ENCODE data around the gene C1orf105. TPM values are rescaled to one million over a fixed set of nuclear protein-coding genes. Genes with fewer than 3 reads are reported as not detected.
"Not testable (repeated sequence)": the region's sequence is repeated elsewhere in the genome, so short reads cannot be mapped to it uniquely, and the experiment has no call there.

The C1orf105 gene
- total and polyA plus RNA-seq, 2 experiments from 2014 or later = not detected

DNA sequence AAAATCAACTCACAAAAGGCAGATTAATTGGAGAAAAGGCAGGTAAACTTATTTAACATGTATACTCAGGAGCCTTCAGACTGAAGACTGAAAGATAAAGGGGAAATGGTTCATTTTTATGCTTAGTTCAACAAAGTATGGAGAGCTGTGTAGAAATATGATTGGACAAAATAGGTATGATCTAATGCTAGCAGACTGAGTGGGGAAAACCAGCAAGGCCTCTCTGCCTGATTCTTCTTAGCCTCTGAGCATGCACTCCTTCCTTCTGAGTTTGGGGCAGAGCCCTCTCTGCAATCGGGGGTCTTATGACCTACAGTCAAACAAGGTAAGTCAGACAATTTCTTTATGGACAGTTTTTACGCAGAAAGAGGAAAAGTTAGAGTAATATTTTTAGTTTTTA lies 73.7 kb downstream of the C1orf105 start:
- Histone ChIP-seq H3K4me1 (ENCODE audit: insufficient read depth) (peaks cover 6% of the 10 kb centered on the region; the same call in 1 of the 2 replicates), H4K20me1 (replicated peaks; ENCODE audit: insufficient read depth) (no peaks in the 10 kb centered on the region), H2AFZ (no peak overlapping the region), H3K4me3 (no peak overlapping the region), H3F3A (replicated peaks; ENCODE audit: low read depth) (no peaks in the 10 kb centered on the region), H3K27me3 (ENCODE audit: insufficient read depth) (no peaks in the 10 kb centered on the region), H3K79me2 (replicated peaks; ENCODE audit: insufficient read depth) (no peaks in the 10 kb centered on the region), H3K4me2 (no peak overlapping the region), H3K36me3 (ENCODE audit: insufficient read depth) (no peaks in the 10 kb centered on the region), H3K27ac (ENCODE audit: low read depth) (no peak overlapping the region), H3K9me2 (ENCODE audit: insufficient read depth) (no peaks in the 10 kb centered on the region)
- ATAC-seq = no peak
- H3K4me1 Mint-ChIP-seq = peaks cover 9% of the 10 kb centered on the region; the same call in 2 of the 3 replicates
- no peak for TF ChIP-seq CREB1 (CRISPR knock-in tag; IDR thresholded peaks at IDR 0.05; ENCODE audit: low read depth)
- TF ChIP-seq, protein P1, sequence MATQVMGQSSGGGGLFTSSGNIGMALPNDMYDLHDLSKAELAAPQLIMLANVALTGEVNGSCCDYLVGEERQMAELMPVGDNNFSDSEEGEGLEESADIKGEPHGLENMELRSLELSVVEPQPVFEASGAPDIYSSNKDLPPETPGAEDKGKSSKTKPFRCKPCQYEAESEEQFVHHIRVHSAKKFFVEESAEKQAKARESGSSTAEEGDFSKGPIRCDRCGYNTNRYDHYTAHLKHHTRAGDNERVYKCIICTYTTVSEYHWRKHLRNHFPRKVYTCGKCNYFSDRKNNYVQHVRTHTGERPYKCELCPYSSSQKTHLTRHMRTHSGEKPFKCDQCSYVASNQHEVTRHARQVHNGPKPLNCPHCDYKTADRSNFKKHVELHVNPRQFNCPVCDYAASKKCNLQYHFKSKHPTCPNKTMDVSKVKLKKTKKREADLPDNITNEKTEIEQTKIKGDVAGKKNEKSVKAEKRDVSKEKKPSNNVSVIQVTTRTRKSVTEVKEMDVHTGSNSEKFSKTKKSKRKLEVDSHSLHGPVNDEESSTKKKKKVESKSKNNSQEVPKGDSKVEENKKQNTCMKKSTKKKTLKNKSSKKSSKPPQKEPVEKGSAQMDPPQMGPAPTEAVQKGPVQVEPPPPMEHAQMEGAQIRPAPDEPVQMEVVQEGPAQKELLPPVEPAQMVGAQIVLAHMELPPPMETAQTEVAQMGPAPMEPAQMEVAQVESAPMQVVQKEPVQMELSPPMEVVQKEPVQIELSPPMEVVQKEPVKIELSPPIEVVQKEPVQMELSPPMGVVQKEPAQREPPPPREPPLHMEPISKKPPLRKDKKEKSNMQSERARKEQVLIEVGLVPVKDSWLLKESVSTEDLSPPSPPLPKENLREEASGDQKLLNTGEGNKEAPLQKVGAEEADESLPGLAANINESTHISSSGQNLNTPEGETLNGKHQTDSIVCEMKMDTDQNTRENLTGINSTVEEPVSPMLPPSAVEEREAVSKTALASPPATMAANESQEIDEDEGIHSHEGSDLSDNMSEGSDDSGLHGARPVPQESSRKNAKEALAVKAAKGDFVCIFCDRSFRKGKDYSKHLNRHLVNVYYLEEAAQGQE (IDR thresholded peaks at IDR 0.05; ENCODE audit: unreplicated experiment) = no peak
- H3K4me3 Mint-ChIP-seq = no peak overlapping the region
- no peaks in the 10 kb centered on the region for H3K36me3 Mint-ChIP-seq (ENCODE audit: low read depth)
- no peak overlapping the region for H3K27ac Mint-ChIP-seq
- DNase-seq (ENCODE audit: low spot score) = no peak
- H3K9me3 Mint-ChIP-seq = no peaks in the 10 kb centered on the region
- no peaks in the 10 kb centered on the region for H3K27me3 Mint-ChIP-seq (ENCODE audit: insufficient read depth, low read depth, poor library complexity)

DNA sequence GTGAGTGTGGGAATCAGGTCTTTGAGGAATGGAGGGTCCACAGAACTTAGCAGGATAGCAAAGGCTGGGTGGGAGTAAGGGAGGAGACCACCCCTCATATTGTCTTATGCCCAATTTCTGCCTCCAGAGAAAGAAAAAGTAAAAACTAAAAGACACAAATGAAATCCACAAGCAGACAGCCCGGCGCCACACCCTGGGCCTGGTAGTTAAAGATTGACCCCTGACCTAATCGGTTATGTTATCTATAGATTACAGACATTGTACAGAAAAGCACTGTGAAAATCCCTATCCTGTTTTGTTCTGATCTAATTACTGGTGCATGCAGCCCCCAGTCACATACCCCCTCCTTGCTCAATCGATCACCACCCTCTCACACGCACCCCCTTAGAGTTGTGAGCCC lies 75.6 kb downstream of the C1orf105 start:
- ATAC-seq; H3K9me2 ChIP-seq (ENCODE audit: insufficient read depth); H3K36me3 ChIP-seq (ENCODE audit: insufficient read depth); H3K27me3 ChIP-seq (ENCODE audit: insufficient read depth); H2AFZ ChIP-seq; H4K20me1 ChIP-seq (replicated peaks; ENCODE audit: insufficient read depth); H3K4me2 ChIP-seq; H3K4me1 Mint-ChIP-seq; H3K27me3 Mint-ChIP-seq (ENCODE audit: insufficient read depth, low read depth, poor library complexity); H3K9me3 Mint-ChIP-seq; DNase-seq (ENCODE audit: low spot score); H3K4me1 ChIP-seq (ENCODE audit: insufficient read depth); H3K4me3 Mint-ChIP-seq; H3K27ac Mint-ChIP-seq; H3K27ac ChIP-seq (ENCODE audit: low read depth); H3K4me3 ChIP-seq; H3K36me3 Mint-ChIP-seq (ENCODE audit: low read depth); H3F3A ChIP-seq (replicated peaks; ENCODE audit: low read depth); H3K79me2 ChIP-seq (replicated peaks; ENCODE audit: insufficient read depth): not testable (repeated sequence)

DNA sequence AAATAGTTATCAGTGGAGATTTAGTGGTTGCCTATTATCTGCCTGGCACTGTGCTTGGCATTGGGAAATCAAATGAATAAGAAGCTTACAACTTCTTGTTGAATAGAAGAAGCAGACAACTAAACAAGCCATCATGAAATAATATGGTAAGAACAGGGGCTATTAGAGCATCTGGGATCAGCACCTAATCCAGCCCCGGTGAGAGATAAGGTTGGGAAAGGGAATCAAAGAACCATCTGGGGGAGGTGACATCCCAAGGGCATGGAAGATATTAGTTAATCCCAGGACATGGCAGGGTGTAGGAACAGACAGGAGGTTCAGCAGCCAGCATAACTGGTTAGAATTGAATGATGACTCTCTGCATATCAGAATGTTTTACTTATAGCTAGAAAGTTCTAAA lies 76.2 kb downstream of the C1orf105 start:
- H2AFZ ChIP-seq = no peak overlapping the region
- DNase-seq (ENCODE audit: low spot score) = no peak
- no peaks in the 10 kb centered on the region for H3F3A ChIP-seq (replicated peaks; ENCODE audit: low read depth)
- no peaks in the 10 kb centered on the region for H3K79me2 ChIP-seq (replicated peaks; ENCODE audit: insufficient read depth)
- no peak overlapping the region for H3K4me2 ChIP-seq
- Mint-ChIP-seq H3K4me3 (no peak overlapping the region), H3K27me3 (ENCODE audit: insufficient read depth, low read depth, poor library complexity) (no peaks in the 10 kb centered on the region), H3K36me3 (ENCODE audit: low read depth) (no peaks in the 10 kb centered on the region), H3K4me1 (peaks cover 9% of the 10 kb centered on the region; the same call in 2 of the 3 replicates), H3K9me3 (no peaks in the 10 kb centered on the region), H3K27ac (no peak overlapping the region)
- no peak overlapping the region for H3K4me3 ChIP-seq
- H3K27me3 ChIP-seq (ENCODE audit: insufficient read depth) = no peaks in the 10 kb centered on the region
- H3K27ac ChIP-seq (ENCODE audit: low read depth) = no peak overlapping the region
- no peaks in the 10 kb centered on the region for H4K20me1 ChIP-seq (replicated peaks; ENCODE audit: insufficient read depth)
- ATAC-seq = no peak
- no peaks in the 10 kb centered on the region for H3K9me2 ChIP-seq (ENCODE audit: insufficient read depth)
- H3K36me3 ChIP-seq (ENCODE audit: insufficient read depth) = no peaks in the 10 kb centered on the region
- peaks cover 6% of the 10 kb centered on the region; the same call in 1 of the 2 replicates for H3K4me1 ChIP-seq (ENCODE audit: insufficient read depth)
- TF ChIP-seq POLR2AphosphoS5 (IDR thresholded peaks at IDR 0.05; ENCODE audit: low read depth) = no peak
- TF ChIP-seq, protein P1 (IDR thresholded peaks at IDR 0.05; ENCODE audit: unreplicated experiment) = no peak
- TF ChIP-seq, protein P2, sequence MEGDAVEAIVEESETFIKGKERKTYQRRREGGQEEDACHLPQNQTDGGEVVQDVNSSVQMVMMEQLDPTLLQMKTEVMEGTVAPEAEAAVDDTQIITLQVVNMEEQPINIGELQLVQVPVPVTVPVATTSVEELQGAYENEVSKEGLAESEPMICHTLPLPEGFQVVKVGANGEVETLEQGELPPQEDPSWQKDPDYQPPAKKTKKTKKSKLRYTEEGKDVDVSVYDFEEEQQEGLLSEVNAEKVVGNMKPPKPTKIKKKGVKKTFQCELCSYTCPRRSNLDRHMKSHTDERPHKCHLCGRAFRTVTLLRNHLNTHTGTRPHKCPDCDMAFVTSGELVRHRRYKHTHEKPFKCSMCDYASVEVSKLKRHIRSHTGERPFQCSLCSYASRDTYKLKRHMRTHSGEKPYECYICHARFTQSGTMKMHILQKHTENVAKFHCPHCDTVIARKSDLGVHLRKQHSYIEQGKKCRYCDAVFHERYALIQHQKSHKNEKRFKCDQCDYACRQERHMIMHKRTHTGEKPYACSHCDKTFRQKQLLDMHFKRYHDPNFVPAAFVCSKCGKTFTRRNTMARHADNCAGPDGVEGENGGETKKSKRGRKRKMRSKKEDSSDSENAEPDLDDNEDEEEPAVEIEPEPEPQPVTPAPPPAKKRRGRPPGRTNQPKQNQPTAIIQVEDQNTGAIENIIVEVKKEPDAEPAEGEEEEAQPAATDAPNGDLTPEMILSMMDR (conservative IDR thresholded peaks at IDR 0.05; ENCODE audit: low read depth in 2 of 2) = no peak
- no peak for TF ChIP-seq EZH2phosphoT487 (IDR thresholded peaks at IDR 0.05; ENCODE audit: unreplicated experiment)
- TF ChIP-seq ZNF114 (CRISPR knock-in tag; IDR thresholded peaks at IDR 0.05) = no peak
- TF ChIP-seq ZNF331 (CRISPR knock-in tag; IDR thresholded peaks at IDR 0.05; ENCODE audit: low read depth) = no peak
- TF ChIP-seq STAT1 (IDR thresholded peaks at IDR 0.05; ENCODE audit: unreplicated experiment) = no peak
- no peak for TF ChIP-seq CREB1 (CRISPR knock-in tag; IDR thresholded peaks at IDR 0.05; ENCODE audit: low read depth)
- TF ChIP-seq EZH2 (IDR thresholded peaks at IDR 0.05; ENCODE audit: low read depth, unreplicated experiment) = no peak
- no peak for TF ChIP-seq JUNB (IDR thresholded peaks at IDR 0.05; ENCODE audit: unreplicated experiment)
